IMR-90 (cell line): Measurements from ENCODE around the gene CYP4B1.

ENCODE experiments used
- CTCF ChIP-seq: conservative IDR thresholded peaks from 2 replicates; pipeline ENCODE4 v1.5.1; 2012; ENCODE audit warnings: mild to moderate bottlenecking, low read depth, low read length, improper control_type of control experiment
- POLR2A ChIP-seq: IDR thresholded peaks from 2 replicates; pipeline ENCODE4 v1.6.1; 2012; ENCODE audit warnings: mild to moderate bottlenecking, low read depth, low read length
- RAD21 ChIP-seq: IDR thresholded peaks from 2 replicates; pipeline ENCODE4 v1.6.1; 2012; ENCODE audit warnings: low read length, improper control_type of control experiment
- RFX5 ChIP-seq: IDR thresholded peaks from 2 replicates; pipeline ENCODE4 v1.8.0; 2012; ENCODE audit warnings: low read depth, mild to moderate bottlenecking, low read length, moderate library complexity
- SMC3 ChIP-seq: fragments of 150-350 bp; IDR thresholded peaks from 2 replicates; pipeline ENCODE4 v1.6.1; 2016; ENCODE audit warnings: low read depth, mild to moderate bottlenecking, antibody characterized with exemption, low read length, moderate library complexity

- TF ChIP-seq CTCF, result no peak
- TF ChIP-seq RAD21, result no peak
- no peak for TF ChIP-seq SMC3
- TF ChIP-seq RFX5, result no peak
- TF ChIP-seq POLR2A, result no peak
Observed at GRCh38 chr1:46749404-46749803, 49.4 kb upstream of the CYP4B1 start.
